Suppressor macrophage treated with lipopolysaccharide for 4 hours (primary cell): ENCODE data around the gene SLC39A10.
"Not testable (repeated sequence)": the region's sequence is repeated elsewhere in the genome, so short reads cannot be mapped to it uniquely, and the experiment has no call there.

Source experiments
- DNase-seq: peaks from one replicate; pipeline ENCODE4 v3.0.0-alpha.2; 2020

SLC39A10 gene

GRCh38 chr2:195647302-195647701 is 9.7 kb upstream of the SLC39A10 start:
- peak; percentile 64 for DNase-seq

- not testable (repeated sequence) for DNase-seq
These were observed 8.7 kb upstream of the SLC39A10 start for GRCh38 chr2:195648370-195648769.

- peak; percentile 88 for DNase-seq
These were observed 8.2 kb upstream of the SLC39A10 start for GRCh38 chr2:195648787-195649186.

GRCh38 chr2:195649629-195650190 is 7.3 kb upstream of the SLC39A10 start:
- DNase-seq: no peak

- peak; percentile 22 for DNase-seq
These were observed 6.0 kb upstream of the SLC39A10 start for GRCh38 chr2:195651046-195651445.

GRCh38 chr2:195652911-195653310 is 4.1 kb upstream of the SLC39A10 start:
- no peak for DNase-seq

- DNase-seq: peak; percentile 51
These were observed 716 bp upstream of the SLC39A10 start for GRCh38 chr2:195656161-195656858.

- DNase-seq: peak; percentile 60
These were observed 861 bp downstream of the SLC39A10 start for GRCh38 chr2:195657634-195658540.

- peak; percentile 33 for DNase-seq
These were observed 1.5 kb downstream of the SLC39A10 start for GRCh38 chr2:195658541-195658890.

- peak; percentile 17 for DNase-seq
These were observed 2.1 kb downstream of the SLC39A10 start for GRCh38 chr2:195659114-195659513.

GRCh38 chr2:195659982-195660890 is 3.2 kb downstream of the SLC39A10 start:
- peak; percentile 88 for DNase-seq

GRCh38 chr2:195662138-195662537 is 5.1 kb downstream of the SLC39A10 start:
- peak; percentile 20 for DNase-seq

- no peak for DNase-seq
These were observed 6.0 kb downstream of the SLC39A10 start for GRCh38 chr2:195663007-195663406.

- DNase-seq: no peak
These were observed 7.5 kb downstream of the SLC39A10 start for GRCh38 chr2:195664528-195664927.

- not testable (repeated sequence) for DNase-seq
These were observed 8.1 kb downstream of the SLC39A10 start for GRCh38 chr2:195665153-195665552.

- no peak for DNase-seq
These were observed 9.2 kb downstream of the SLC39A10 start for GRCh38 chr2:195666113-195666712.

- no peak for DNase-seq
These were observed 10.9 kb downstream of the SLC39A10 start for GRCh38 chr2:195667974-195668373.

GRCh38 chr2:195670191-195670590 is 13.2 kb downstream of the SLC39A10 start:
- DNase-seq: no peak

- no peak for DNase-seq
These were observed 14.5 kb downstream of the SLC39A10 start for GRCh38 chr2:195671563-195671962.

GRCh38 chr2:195672674-195673073 is 15.6 kb downstream of the SLC39A10 start:
- DNase-seq: no peak

GRCh38 chr2:195674491-195675221 is 17.6 kb downstream of the SLC39A10 start:
- no peak for DNase-seq
